ENCODE results near the gene SEMA5A. TPM values are rescaled to one million over a fixed set of nuclear protein-coding genes. Genes with fewer than 3 reads are reported as not detected.

SEMA5A gene
- total and polyA plus RNA-seq, 2 donors (not counting 1 experiment from before 2014, with no cell fraction given) = not detected

DNA sequence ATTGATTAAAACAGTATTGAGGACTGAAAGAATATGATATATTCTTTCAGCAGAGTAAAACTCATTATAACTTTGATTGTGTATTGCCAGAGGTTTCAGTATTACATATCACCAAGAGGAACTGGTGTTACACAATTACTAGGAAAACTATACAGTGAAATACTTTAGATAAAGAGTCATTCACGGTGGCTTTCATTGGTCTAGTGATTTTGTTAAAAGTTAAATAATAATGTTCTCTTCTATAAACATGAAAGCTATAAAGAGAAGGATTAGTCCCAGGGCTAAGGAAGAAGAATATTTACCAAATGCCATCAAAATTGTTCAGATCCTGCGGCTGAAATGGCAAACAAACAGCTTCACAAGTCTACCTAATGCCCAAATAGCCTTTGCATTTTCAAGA lies 306.2 kb downstream of the SEMA5A start:
- H3K4me3 ChIP-seq (ENCODE audit: control extremely low read depth in 1 of 5, extremely low read depth in 1 of 5, insufficient read depth in 1 of 5, low read depth in 2 of 5, low read length in 4 of 5) = no peak overlapping the region
- Mint-ChIP-seq H3K27me3 (no peaks in the 10 kb centered on the region), H3K4me3 (no peak overlapping the region), H3K4me1 (no peaks in the 10 kb centered on the region), H3K27ac (no peak overlapping the region), H3K9me3 (ENCODE audit: insufficient read depth) (peaks cover 4% of the 10 kb centered on the region)
- no peak overlapping the region for H3K4me2 ChIP-seq (replicated peaks; ENCODE audit: low read depth, low read length, poor library complexity, severe bottlenecking)
- CTCF ChIA-PET = no interaction called here
- no peaks in the 10 kb centered on the region for H3K79me2 ChIP-seq (ENCODE audit: control insufficient read depth, insufficient read depth, low read length)
- H3K4me1 ChIP-seq (ENCODE audit: control insufficient read depth in 2 of 2, insufficient read depth in 2 of 2, low read length in 2 of 2) = no peaks in the 10 kb centered on the region
- no peak overlapping the region for H2AFZ ChIP-seq (ENCODE audit: insufficient read depth, low read depth, low read length, poor library complexity, severe bottlenecking)
- no peak for DNase-seq
- no peak overlapping the region for H3K27ac ChIP-seq (ENCODE audit: low read length in 2 of 2)
- ATAC-seq (ENCODE audit: low read depth) = no peak
- TF ChIP-seq, protein P1, sequence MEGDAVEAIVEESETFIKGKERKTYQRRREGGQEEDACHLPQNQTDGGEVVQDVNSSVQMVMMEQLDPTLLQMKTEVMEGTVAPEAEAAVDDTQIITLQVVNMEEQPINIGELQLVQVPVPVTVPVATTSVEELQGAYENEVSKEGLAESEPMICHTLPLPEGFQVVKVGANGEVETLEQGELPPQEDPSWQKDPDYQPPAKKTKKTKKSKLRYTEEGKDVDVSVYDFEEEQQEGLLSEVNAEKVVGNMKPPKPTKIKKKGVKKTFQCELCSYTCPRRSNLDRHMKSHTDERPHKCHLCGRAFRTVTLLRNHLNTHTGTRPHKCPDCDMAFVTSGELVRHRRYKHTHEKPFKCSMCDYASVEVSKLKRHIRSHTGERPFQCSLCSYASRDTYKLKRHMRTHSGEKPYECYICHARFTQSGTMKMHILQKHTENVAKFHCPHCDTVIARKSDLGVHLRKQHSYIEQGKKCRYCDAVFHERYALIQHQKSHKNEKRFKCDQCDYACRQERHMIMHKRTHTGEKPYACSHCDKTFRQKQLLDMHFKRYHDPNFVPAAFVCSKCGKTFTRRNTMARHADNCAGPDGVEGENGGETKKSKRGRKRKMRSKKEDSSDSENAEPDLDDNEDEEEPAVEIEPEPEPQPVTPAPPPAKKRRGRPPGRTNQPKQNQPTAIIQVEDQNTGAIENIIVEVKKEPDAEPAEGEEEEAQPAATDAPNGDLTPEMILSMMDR (IDR thresholded peaks at IDR 0.05) = no peak
- no peak for TF ChIP-seq EZH2 (IDR thresholded peaks at IDR 0.05; ENCODE audit: borderline replicate concordance, insufficient read depth, low read depth, low read length, poor library complexity, severe bottlenecking)
- no peaks in the 10 kb centered on the region for H3K36me3 ChIP-seq (replicated peaks in 1 of 2; ENCODE audit: control extremely low read depth in 1 of 2, control insufficient read depth in 1 of 2, extremely low read depth in 1 of 2, insufficient read depth in 2 of 2, low read length in 1 of 2)
- no peak overlapping the region for H3K9ac ChIP-seq (ENCODE audit: low read length)
- no CpG with 5 or more reads among the region's 2 CpGs for WGBS (ENCODE audit: insufficient coverage)
- H3K27me3 ChIP-seq (replicated peaks in 1 of 4; ENCODE audit: control extremely low read depth in 1 of 4, control insufficient read depth in 3 of 4, insufficient read depth in 4 of 4, low read length in 3 of 4) = no peaks in the 10 kb centered on the region
- H3K9me3 ChIP-seq (ENCODE audit: control extremely low read depth in 1 of 3, control insufficient read depth in 2 of 3, insufficient read depth in 1 of 3, low read length in 2 of 3) = peaks cover 0 to 3% (median 0%) of the 10 kb centered on the region in 3 donors
- POLR2A ChIA-PET = no interaction called here
- intact Hi-C loops (cut with micrococcal nuclease) = no loop called here
- no peaks in the 10 kb centered on the region for H4K20me1 ChIP-seq (ENCODE audit: control insufficient read depth, insufficient read depth, low read length, poor library complexity, severe bottlenecking)

DNA sequence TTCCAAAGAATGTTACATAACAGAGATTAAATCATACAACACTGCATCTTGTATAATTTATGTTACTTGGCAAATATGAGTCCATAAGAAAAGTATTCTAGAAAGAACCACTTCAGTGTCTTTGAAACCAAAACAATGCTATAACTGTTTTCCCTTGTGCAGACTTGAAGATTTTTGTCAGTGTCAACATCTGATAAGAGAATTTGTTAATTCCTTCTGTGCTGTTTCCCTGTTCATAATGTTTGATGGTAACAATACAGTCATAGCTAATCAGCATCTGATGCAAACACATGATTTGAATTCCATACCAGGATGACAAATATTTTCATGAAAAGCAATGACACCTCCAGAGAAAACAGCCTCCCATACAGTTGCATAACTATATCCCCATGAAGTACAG lies 306.8 kb downstream of the SEMA5A start:
- ATAC-seq (ENCODE audit: low read depth) (no peak), DNase-seq (no peak)
- Histone ChIP-seq H3K27me3 (replicated peaks in 1 of 4; ENCODE audit: control extremely low read depth in 1 of 4, control insufficient read depth in 3 of 4, insufficient read depth in 4 of 4, low read length in 3 of 4) (no peaks in the 10 kb centered on the region), H3K79me2 (ENCODE audit: control insufficient read depth, insufficient read depth, low read length) (no peaks in the 10 kb centered on the region), H4K20me1 (ENCODE audit: control insufficient read depth, insufficient read depth, low read length, poor library complexity, severe bottlenecking) (no peaks in the 10 kb centered on the region), H3K9ac (ENCODE audit: low read length) (no peak overlapping the region), H3K4me3 (ENCODE audit: control extremely low read depth in 1 of 5, extremely low read depth in 1 of 5, insufficient read depth in 1 of 5, low read depth in 2 of 5, low read length in 4 of 5) (no peak overlapping the region), H2AFZ (ENCODE audit: insufficient read depth, low read depth, low read length, poor library complexity, severe bottlenecking) (no peak overlapping the region), H3K4me2 (replicated peaks; ENCODE audit: low read depth, low read length, poor library complexity, severe bottlenecking) (no peak overlapping the region), H3K36me3 (replicated peaks in 1 of 2; ENCODE audit: control extremely low read depth in 1 of 2, control insufficient read depth in 1 of 2, extremely low read depth in 1 of 2, insufficient read depth in 2 of 2, low read length in 1 of 2) (no peaks in the 10 kb centered on the region), H3K27ac (ENCODE audit: low read length in 2 of 2) (no peak overlapping the region), H3K4me1 (ENCODE audit: control insufficient read depth in 2 of 2, insufficient read depth in 2 of 2, low read length in 2 of 2) (no peaks in the 10 kb centered on the region), H3K9me3 (ENCODE audit: control extremely low read depth in 1 of 3, control insufficient read depth in 2 of 3, insufficient read depth in 1 of 3, low read length in 2 of 3) (peaks cover 0 to 3% (median 0%) of the 10 kb centered on the region in 3 donors)
- ChIA-PET CTCF (no interaction called here), POLR2A (no interaction called here)
- H3K4me3 Mint-ChIP-seq = no peak overlapping the region
- no peaks in the 10 kb centered on the region for H3K27me3 Mint-ChIP-seq
- H3K27ac Mint-ChIP-seq = no peak overlapping the region
- H3K9me3 Mint-ChIP-seq (ENCODE audit: insufficient read depth) = peaks cover 4% of the 10 kb centered on the region
- intact Hi-C loops (cut with micrococcal nuclease) = no loop called here
- no peaks in the 10 kb centered on the region for H3K4me1 Mint-ChIP-seq
- TF ChIP-seq, protein P1 (IDR thresholded peaks at IDR 0.05) = no peak
- no peak for TF ChIP-seq EZH2 (IDR thresholded peaks at IDR 0.05; ENCODE audit: borderline replicate concordance, insufficient read depth, low read depth, low read length, poor library complexity, severe bottlenecking)

All from B cell (primary cell).